ENCODE results near the gene HRH1. TPM values are rescaled to one million over a fixed set of nuclear protein-coding genes. Genes with fewer than 3 reads are reported as not detected.
"Not testable (repeated sequence)": the region's sequence is repeated elsewhere in the genome, so short reads cannot be mapped to it uniquely, and the experiment has no call there.

Gene HRH1
- total RNA-seq, 1 donor from 2014 or later: 1.4 TPM

DNA sequence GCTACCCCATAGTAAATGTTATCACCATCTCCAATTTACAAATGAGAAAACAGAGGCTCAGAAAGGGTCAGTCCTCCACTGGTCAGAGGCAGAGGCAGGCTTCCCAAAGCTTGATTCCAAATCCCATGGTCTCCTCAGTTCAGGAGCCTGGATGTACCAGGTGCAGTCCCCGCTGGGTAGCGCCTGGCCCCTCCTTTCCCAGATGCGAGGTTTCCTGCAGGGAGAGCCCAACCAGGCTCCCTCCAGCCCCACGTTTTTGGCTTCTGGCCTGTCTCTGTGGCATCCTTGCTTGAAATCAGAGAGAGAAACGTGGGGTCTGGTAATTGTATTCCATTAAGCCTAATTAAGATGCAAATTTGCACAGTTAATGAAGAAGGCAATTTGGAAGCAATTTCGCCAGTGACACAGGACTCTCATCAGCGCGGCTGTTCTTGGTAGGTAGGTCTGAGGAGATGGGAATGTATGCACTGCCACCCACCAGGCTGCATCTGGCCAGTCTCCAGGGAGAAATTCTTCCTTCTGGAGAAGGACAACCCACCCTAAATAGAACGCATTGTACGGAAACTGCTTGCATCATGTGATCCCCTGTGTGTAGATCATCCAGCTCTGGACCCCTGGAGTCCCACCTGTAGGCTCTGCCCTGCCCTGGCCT, 50.5 kb downstream of the HRH1 start:
- peaks cover 20% of the 10 kb centered on the region for H3K4me1 ChIP-seq
- no peaks in the 10 kb centered on the region for H3K9me3 ChIP-seq (replicated peaks)
- TF ChIP-seq, protein P1, sequence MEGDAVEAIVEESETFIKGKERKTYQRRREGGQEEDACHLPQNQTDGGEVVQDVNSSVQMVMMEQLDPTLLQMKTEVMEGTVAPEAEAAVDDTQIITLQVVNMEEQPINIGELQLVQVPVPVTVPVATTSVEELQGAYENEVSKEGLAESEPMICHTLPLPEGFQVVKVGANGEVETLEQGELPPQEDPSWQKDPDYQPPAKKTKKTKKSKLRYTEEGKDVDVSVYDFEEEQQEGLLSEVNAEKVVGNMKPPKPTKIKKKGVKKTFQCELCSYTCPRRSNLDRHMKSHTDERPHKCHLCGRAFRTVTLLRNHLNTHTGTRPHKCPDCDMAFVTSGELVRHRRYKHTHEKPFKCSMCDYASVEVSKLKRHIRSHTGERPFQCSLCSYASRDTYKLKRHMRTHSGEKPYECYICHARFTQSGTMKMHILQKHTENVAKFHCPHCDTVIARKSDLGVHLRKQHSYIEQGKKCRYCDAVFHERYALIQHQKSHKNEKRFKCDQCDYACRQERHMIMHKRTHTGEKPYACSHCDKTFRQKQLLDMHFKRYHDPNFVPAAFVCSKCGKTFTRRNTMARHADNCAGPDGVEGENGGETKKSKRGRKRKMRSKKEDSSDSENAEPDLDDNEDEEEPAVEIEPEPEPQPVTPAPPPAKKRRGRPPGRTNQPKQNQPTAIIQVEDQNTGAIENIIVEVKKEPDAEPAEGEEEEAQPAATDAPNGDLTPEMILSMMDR (IDR thresholded peaks at IDR 0.05; ENCODE audit: borderline replicate concordance): no peak
- no peaks in the 10 kb centered on the region for H3K27me3 ChIP-seq (ENCODE audit: low read depth)
- no peak overlapping the region for H3K4me3 ChIP-seq
- H3K27ac ChIP-seq (replicated peaks): no peak overlapping the region
- no peaks in the 10 kb centered on the region for H3K36me3 ChIP-seq
- no peak for DNase-seq
- intact Hi-C loops (cut with micrococcal nuclease): no loop called here

DNA sequence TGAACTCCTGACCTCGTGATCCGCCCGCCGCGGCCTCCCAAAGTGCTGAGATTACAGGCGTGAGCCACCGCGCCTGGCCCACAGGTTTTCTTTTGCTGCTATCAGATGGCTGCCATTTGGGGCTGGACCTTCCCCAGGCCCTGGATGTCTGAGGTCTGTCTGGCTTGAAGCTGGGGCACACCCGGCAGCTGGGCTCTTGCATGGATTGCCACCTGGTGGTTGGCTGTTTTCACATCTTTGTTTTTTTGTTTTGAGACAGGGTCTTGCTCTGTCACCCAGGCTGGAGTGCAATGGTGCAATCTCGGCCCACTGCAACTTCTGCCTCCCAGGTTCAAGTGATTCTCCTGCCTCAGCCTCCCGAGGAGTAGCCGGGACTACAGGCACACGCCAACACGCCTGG, 51.6 kb downstream of the HRH1 start:
- intact Hi-C loops (cut with micrococcal nuclease); DNase-seq; H3K27ac ChIP-seq (replicated peaks); H3K36me3 ChIP-seq; H3K4me3 ChIP-seq; H3K27me3 ChIP-seq (ENCODE audit: low read depth); H3K9me3 ChIP-seq (replicated peaks): not testable (repeated sequence)
- TF ChIP-seq, protein P1 (IDR thresholded peaks at IDR 0.05; ENCODE audit: borderline replicate concordance): peak; percentile 58
- peaks cover 17% of the 10 kb centered on the region for H3K4me1 ChIP-seq

DNA sequence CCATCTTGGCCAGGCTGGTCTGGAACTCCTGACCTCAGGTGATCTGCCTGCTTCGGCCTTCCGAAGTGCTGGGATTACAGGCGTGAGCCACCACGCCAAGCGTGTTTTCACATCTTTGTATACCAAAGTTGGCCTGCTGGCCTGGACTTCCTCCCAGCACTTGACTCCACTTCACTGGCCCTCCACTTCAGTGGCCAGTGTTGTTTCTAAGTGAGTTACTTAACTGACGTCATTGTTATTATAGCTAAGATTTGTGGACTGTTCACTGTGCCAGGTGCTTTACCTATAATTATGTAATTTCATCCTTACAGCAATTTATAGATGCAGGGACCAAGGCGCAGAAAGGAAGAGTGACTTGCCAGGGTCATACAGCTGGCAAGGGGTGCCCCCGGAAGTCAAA, 52.0 kb downstream of the HRH1 start:
- Histone ChIP-seq H3K27me3 (ENCODE audit: low read depth) (no peaks in the 10 kb centered on the region), H3K27ac (replicated peaks) (no peak overlapping the region), H3K36me3 (no peaks in the 10 kb centered on the region), H3K4me1 (peaks cover 13% of the 10 kb centered on the region), H3K9me3 (replicated peaks) (no peaks in the 10 kb centered on the region), H3K4me3 (no peak overlapping the region)
- TF ChIP-seq, protein P1 (IDR thresholded peaks at IDR 0.05; ENCODE audit: borderline replicate concordance): no peak
- no peak for DNase-seq
- intact Hi-C loops (cut with micrococcal nuclease): no loop called here

DNA sequence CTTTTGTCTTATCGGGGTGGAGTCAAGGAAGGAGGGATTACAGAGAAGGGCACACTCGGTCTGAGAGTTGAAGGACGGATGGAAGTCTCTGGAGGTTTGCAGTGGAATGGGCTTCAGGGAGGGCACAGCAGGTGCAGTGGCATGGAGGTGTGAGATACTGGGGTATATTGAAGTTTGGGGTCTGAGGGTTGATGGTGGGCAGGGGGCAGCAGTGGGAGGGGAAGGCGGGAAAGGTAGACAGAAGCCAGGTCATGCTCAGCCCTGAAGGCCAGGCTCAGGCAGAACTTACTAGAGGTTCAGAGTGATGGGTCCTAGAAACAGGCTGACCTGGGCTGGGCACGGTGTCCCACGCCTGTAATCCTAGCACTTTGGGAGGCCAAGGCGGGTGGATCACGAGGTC, 52.7 kb downstream of the HRH1 start:
- no peaks in the 10 kb centered on the region for H3K36me3 ChIP-seq
- TF ChIP-seq, protein P1 (IDR thresholded peaks at IDR 0.05; ENCODE audit: borderline replicate concordance): no peak
- H3K4me1 ChIP-seq: peaks cover 10% of the 10 kb centered on the region
- no peak overlapping the region for H3K4me3 ChIP-seq
- H3K27ac ChIP-seq (replicated peaks): no peak overlapping the region
- DNase-seq: no peak
- intact Hi-C loops (cut with micrococcal nuclease): no loop called here
- no peaks in the 10 kb centered on the region for H3K9me3 ChIP-seq (replicated peaks)
- no peaks in the 10 kb centered on the region for H3K27me3 ChIP-seq (ENCODE audit: low read depth)

DNA sequence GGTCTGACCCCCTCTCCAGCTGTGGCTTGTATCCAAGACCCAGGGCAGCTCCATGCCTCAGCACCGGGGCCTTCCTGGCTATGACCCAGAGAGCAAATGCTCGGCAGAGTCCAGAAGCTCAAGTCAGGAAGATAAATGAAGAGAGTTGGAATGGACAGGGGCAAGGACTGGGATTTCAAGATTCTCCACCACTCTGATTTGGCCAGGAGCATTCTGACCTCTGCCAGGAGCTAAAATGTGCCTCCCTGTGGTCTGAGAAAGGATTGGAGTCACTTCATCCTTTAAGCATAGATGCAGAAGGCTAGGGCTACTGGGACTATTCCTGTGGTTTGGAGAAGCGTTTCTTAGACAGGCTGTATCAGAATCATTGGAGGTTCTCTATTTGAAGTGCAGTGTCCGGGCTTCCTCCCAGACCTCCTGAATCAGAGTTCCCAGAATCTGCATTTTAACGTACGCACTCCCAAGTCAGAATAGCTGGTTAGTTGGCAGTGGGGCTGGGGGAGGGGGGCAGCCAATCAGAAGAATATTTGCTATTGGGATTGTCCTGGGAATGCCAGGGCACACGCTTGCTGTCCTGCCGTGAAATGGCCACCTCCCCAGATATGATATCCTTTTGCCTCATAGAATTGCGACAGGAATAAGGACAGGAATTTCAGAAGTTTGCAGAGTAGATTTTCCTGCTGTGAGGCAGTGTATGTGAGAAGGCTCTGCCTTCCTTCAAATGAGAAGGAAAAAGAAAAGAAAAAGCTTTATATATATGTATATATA, 57.4 kb downstream of the HRH1 start:
- no peaks in the 10 kb centered on the region for H3K36me3 ChIP-seq
- no peaks in the 10 kb centered on the region for H3K27me3 ChIP-seq (ENCODE audit: low read depth)
- no peak overlapping the region for H3K4me3 ChIP-seq
- DNase-seq: no peak
- intact Hi-C loops (cut with micrococcal nuclease): no loop called here
- no peak overlapping the region for H3K27ac ChIP-seq (replicated peaks)
- H3K9me3 ChIP-seq (replicated peaks): no peaks in the 10 kb centered on the region
- TF ChIP-seq, protein P1 (IDR thresholded peaks at IDR 0.05; ENCODE audit: borderline replicate concordance): no peak
- H3K4me1 ChIP-seq: no peaks in the 10 kb centered on the region
